Measurements from ENCODE around the gene NAPB. TPM values are rescaled to one million over a fixed set of nuclear protein-coding genes. Genes with fewer than 3 reads are reported as not detected.

The NAPB gene
- polyA plus RNA-seq, 2 of the 4 experiments (the other 2 are of a cell fraction) = 6.2 to 12.7 TPM

GRCh38 chr20:23371496-23371895 lies 49.8 kb downstream of the NAPB start:
- 78% methylated on average over 4 of the region's 4 CpGs for WGBS (ENCODE audit: missing lambda C conversion rate)

GRCh38 chr20:23370873-23371272 lies 50.4 kb downstream of the NAPB start:
- H3K27ac ChIP-seq = no peak overlapping the region
- H3K4me3 ChIP-seq = no peak overlapping the region
- H3K4me1 ChIP-seq = peaks cover 29% of the 10 kb centered on the region; the same call in 2 of the 3 replicates
- POLR2A ChIA-PET = interaction anchor here (1.5 kb wide), 2 partner anchors 13 to 21 kb away, joined by 4 to 6 read pairs; no protein-coding TSS in a partner anchor
- peaks cover 9% of the 10 kb centered on the region for H3K9me3 ChIP-seq
- no peak overlapping the region for H3K4me2 ChIP-seq
- DNase-seq (ENCODE audit: low read depth in 1 of 2, low spot score in 1 of 2) = no peak
- CTCF ChIA-PET = interaction anchor here (0.6 to 0.8 kb wide), 2 partner anchors 12 to 26 kb away, joined by 3 to 4 read pairs; no protein-coding TSS in a partner anchor
- WGBS (ENCODE audit: missing lambda C conversion rate) = 86% methylated on average over 3 of the region's 3 CpGs
- FAIRE-seq = no peak
- no peak for ATAC-seq
- TF ChIP-seq, protein P1, sequence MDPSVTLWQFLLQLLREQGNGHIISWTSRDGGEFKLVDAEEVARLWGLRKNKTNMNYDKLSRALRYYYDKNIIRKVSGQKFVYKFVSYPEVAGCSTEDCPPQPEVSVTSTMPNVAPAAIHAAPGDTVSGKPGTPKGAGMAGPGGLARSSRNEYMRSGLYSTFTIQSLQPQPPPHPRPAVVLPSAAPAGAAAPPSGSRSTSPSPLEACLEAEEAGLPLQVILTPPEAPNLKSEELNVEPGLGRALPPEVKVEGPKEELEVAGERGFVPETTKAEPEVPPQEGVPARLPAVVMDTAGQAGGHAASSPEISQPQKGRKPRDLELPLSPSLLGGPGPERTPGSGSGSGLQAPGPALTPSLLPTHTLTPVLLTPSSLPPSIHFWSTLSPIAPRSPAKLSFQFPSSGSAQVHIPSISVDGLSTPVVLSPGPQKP (IDR thresholded peaks at IDR 0.05; ENCODE audit: low read depth, low read length) = no peak
- TF ChIP-seq, protein P2, sequence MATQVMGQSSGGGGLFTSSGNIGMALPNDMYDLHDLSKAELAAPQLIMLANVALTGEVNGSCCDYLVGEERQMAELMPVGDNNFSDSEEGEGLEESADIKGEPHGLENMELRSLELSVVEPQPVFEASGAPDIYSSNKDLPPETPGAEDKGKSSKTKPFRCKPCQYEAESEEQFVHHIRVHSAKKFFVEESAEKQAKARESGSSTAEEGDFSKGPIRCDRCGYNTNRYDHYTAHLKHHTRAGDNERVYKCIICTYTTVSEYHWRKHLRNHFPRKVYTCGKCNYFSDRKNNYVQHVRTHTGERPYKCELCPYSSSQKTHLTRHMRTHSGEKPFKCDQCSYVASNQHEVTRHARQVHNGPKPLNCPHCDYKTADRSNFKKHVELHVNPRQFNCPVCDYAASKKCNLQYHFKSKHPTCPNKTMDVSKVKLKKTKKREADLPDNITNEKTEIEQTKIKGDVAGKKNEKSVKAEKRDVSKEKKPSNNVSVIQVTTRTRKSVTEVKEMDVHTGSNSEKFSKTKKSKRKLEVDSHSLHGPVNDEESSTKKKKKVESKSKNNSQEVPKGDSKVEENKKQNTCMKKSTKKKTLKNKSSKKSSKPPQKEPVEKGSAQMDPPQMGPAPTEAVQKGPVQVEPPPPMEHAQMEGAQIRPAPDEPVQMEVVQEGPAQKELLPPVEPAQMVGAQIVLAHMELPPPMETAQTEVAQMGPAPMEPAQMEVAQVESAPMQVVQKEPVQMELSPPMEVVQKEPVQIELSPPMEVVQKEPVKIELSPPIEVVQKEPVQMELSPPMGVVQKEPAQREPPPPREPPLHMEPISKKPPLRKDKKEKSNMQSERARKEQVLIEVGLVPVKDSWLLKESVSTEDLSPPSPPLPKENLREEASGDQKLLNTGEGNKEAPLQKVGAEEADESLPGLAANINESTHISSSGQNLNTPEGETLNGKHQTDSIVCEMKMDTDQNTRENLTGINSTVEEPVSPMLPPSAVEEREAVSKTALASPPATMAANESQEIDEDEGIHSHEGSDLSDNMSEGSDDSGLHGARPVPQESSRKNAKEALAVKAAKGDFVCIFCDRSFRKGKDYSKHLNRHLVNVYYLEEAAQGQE (IDR thresholded peaks at IDR 0.05) = no peak
- TF ChIP-seq HMGXB4 (CRISPR knock-in tag; IDR thresholded peaks at IDR 0.05; ENCODE audit: borderline replicate concordance) (no peak), RAD21 (conservative IDR thresholded peaks at IDR 0.05 in 1 of 2, IDR thresholded peaks at IDR 0.05 in 1 of 2) (no peak), POLR2A (IDR thresholded peaks at IDR 0.05; ENCODE audit: low read length) (no peak), CHD2 (IDR thresholded peaks at IDR 0.05; ENCODE audit: low read length, partially characterized antibody) (no peak), PBX3 (IDR thresholded peaks at IDR 0.05) (no peak), MAX (IDR thresholded peaks at IDR 0.05) (no peak), NFE2L2 (conservative IDR thresholded peaks at IDR 0.05; ENCODE audit: low read length) (no peak), POLR2AphosphoS2 (conservative IDR thresholded peaks at IDR 0.05; ENCODE audit: low read length) (no peak), NPAS2 (CRISPR knock-in tag; IDR thresholded peaks at IDR 0.05; ENCODE audit: borderline replicate concordance) (no peak), RCOR1 (IDR thresholded peaks at IDR 0.05; ENCODE audit: low read depth, low read length) (no peak), CHD4 (IDR thresholded peaks at IDR 0.05; ENCODE audit: borderline replicate concordance) (no peak), HDAC2 (IDR thresholded peaks at IDR 0.05) (no peak), RARB (CRISPR knock-in tag; IDR thresholded peaks at IDR 0.05) (no peak), SMC3 (IDR thresholded peaks at IDR 0.05) (no peak), ZNF302 (CRISPR knock-in tag; IDR thresholded peaks at IDR 0.05) (no peak)

More at GRCh38 chr20:23371496-23371895, 49.8 kb downstream of the NAPB start:
- CTCF ChIA-PET = no interaction called here
- TF ChIP-seq KDM5A (IDR thresholded peaks at IDR 0.05) = no peak
- no peak for TF ChIP-seq FOXS1 (CRISPR knock-in tag; IDR thresholded peaks at IDR 0.05)
- no peak for TF ChIP-seq MYC (IDR thresholded peaks at IDR 0.05; ENCODE audit: borderline replicate concordance, low read length)
- TF ChIP-seq HDAC2 (IDR thresholded peaks at IDR 0.05) = no peak
- no peak for TF ChIP-seq ZNF302 (CRISPR knock-in tag; IDR thresholded peaks at IDR 0.05)
- no peak for TF ChIP-seq EHMT2 (IDR thresholded peaks at IDR 0.05; ENCODE audit: low read depth)
- TF ChIP-seq HEYL (CRISPR knock-in tag; IDR thresholded peaks at IDR 0.05) = no peak
- TF ChIP-seq CBX2 (IDR thresholded peaks at IDR 0.05; ENCODE audit: borderline replicate concordance, low read depth) = no peak
- no peak for TF ChIP-seq MAFK (IDR thresholded peaks at IDR 0.05; ENCODE audit: partially characterized antibody)
- no peak for TF ChIP-seq EP300 (IDR thresholded peaks at IDR 0.05)
- no peak for TF ChIP-seq GATA3 (IDR thresholded peaks at IDR 0.05; ENCODE audit: borderline replicate concordance)
- no peak for TF ChIP-seq EHF (CRISPR knock-in tag; IDR thresholded peaks at IDR 0.05)
- no peak for TF ChIP-seq CEBPB (IDR thresholded peaks at IDR 0.05)
- no peak for TF ChIP-seq KDM1A (IDR thresholded peaks at IDR 0.05; ENCODE audit: low read depth)
- no peak for TF ChIP-seq NFE2L2 (conservative IDR thresholded peaks at IDR 0.05; ENCODE audit: low read length)
- no peak for TF ChIP-seq ZSCAN20 (CRISPR knock-in tag; IDR thresholded peaks at IDR 0.05)
- no peak for TF ChIP-seq FOSB (CRISPR knock-in tag; IDR thresholded peaks at IDR 0.05)
- TF ChIP-seq, protein P2 (IDR thresholded peaks at IDR 0.05) = no peak
- no peak for ATAC-seq
- POLR2A ChIA-PET = no interaction called here
- no peak for DNase-seq (ENCODE audit: low read depth in 1 of 2, low spot score in 1 of 2)
- H3K4me1 ChIP-seq = peaks cover 22% of the 10 kb centered on the region; the same call in 2 of the 3 replicates
- H3K9me3 ChIP-seq = peaks cover 9% of the 10 kb centered on the region
- no peak overlapping the region for H3K4me2 ChIP-seq
- H3K4me3 ChIP-seq = no peak overlapping the region
- FAIRE-seq = no peak
- no peak overlapping the region for H3K27ac ChIP-seq

Measured in A549 (cell line).